HL-60 (cell line): ENCODE measurements around the gene PTPN1.

Experiments
- POLR2AphosphoS5 ChIP-seq: IDR thresholded peaks from 2 replicates; pipeline ENCODE4 v1.6.1; 2012; ENCODE audit warnings: low read depth
- SPI1 ChIP-seq: IDR thresholded peaks from 2 replicates; pipeline ENCODE4 v1.6.1; 2012; ENCODE audit warnings: low read depth, mild to moderate bottlenecking, borderline replicate concordance
- TF ChIP-seq, protein P1 (sequence below): IDR thresholded peaks from one replicate; pipeline ENCODE4 v1.5.1; 2011; ENCODE audit warnings: low read length, control low read depth, inconsistent platforms; ENCODE audit not compliant: insufficient read depth
- TF ChIP-seq, protein P2 (sequence below): IDR thresholded peaks from 2 replicates; pipeline ENCODE4 v1.6.1; 2012; ENCODE audit warnings: low read depth; ENCODE audit not compliant: insufficient replicate concordance

DNA sequence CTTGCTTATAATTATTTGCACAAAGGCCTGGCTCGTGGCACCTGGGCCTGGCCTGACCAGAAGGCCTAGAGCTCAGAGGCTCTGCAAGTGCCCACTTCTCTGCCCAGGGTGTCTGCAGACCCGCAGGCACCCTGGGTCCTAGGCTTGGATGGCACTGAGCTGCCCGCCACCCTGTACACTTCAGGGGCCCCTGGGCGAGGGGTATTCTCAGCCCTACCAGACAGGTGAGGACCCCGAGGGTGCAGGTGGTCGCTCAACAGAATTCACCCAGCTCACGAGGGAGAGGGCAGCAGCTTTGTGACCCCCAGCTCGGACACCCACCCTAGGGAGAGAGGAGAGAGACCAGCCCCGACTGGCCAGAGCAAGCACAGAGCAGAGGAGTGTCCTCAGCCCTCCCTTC is 97.3 kb downstream of the PTPN1 start:
- TF ChIP-seq, protein P1, sequence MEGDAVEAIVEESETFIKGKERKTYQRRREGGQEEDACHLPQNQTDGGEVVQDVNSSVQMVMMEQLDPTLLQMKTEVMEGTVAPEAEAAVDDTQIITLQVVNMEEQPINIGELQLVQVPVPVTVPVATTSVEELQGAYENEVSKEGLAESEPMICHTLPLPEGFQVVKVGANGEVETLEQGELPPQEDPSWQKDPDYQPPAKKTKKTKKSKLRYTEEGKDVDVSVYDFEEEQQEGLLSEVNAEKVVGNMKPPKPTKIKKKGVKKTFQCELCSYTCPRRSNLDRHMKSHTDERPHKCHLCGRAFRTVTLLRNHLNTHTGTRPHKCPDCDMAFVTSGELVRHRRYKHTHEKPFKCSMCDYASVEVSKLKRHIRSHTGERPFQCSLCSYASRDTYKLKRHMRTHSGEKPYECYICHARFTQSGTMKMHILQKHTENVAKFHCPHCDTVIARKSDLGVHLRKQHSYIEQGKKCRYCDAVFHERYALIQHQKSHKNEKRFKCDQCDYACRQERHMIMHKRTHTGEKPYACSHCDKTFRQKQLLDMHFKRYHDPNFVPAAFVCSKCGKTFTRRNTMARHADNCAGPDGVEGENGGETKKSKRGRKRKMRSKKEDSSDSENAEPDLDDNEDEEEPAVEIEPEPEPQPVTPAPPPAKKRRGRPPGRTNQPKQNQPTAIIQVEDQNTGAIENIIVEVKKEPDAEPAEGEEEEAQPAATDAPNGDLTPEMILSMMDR, result no peak
- TF ChIP-seq SPI1 (no peak), POLR2AphosphoS5 (no peak)
- TF ChIP-seq, protein P2, sequence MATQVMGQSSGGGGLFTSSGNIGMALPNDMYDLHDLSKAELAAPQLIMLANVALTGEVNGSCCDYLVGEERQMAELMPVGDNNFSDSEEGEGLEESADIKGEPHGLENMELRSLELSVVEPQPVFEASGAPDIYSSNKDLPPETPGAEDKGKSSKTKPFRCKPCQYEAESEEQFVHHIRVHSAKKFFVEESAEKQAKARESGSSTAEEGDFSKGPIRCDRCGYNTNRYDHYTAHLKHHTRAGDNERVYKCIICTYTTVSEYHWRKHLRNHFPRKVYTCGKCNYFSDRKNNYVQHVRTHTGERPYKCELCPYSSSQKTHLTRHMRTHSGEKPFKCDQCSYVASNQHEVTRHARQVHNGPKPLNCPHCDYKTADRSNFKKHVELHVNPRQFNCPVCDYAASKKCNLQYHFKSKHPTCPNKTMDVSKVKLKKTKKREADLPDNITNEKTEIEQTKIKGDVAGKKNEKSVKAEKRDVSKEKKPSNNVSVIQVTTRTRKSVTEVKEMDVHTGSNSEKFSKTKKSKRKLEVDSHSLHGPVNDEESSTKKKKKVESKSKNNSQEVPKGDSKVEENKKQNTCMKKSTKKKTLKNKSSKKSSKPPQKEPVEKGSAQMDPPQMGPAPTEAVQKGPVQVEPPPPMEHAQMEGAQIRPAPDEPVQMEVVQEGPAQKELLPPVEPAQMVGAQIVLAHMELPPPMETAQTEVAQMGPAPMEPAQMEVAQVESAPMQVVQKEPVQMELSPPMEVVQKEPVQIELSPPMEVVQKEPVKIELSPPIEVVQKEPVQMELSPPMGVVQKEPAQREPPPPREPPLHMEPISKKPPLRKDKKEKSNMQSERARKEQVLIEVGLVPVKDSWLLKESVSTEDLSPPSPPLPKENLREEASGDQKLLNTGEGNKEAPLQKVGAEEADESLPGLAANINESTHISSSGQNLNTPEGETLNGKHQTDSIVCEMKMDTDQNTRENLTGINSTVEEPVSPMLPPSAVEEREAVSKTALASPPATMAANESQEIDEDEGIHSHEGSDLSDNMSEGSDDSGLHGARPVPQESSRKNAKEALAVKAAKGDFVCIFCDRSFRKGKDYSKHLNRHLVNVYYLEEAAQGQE, result no peak
